HepG2 (cell line): ENCODE results near the gene ARFGEF3. TPM values are rescaled to one million over a fixed set of nuclear protein-coding genes. Genes with fewer than 3 reads are reported as not detected.

Source experiments
- ATAC-seq: fragments of 200-7000 bp; cut with Tn5 transposase; 3 replicates; pipeline ENCODE4 v1.9.1; 2020; ENCODE audit warnings: mild to moderate bottlenecking, moderate library complexity
- BruUV-seq: library from RNA; stranded (reverse); fragments of 400-500 nt; replicated peaks from 2 replicates; lab custom pipeline; 2021; lab: Mats Ljungman, UMichigan
- CTCF ChIA-PET: fragments of 300-600 bp; formaldehyde crosslinking; extraction: SDS; loops from one replicate; lab custom pipeline; 2021; ENCODE audit warnings: low total read pairs, inconsistent platforms, low intra/inter-chr PET ratio; lab: Yijun Ruan, JAX
- POLR2A ChIA-PET: fragments of 350-600 bp; sonication (Branson Sonifier 250); formaldehyde crosslinking; loops from one replicate; lab custom pipeline; 2020; ENCODE audit warnings: antibody characterized with exemption, inconsistent platforms; lab: Yijun Ruan, JAX
- DNase-seq: peaks from one replicate; pipeline ENCODE4 v3.0.0-alpha.2; 2015; ENCODE audit warnings: low spot score
- FAIRE-seq: peaks from 3 replicates; lab custom pipeline; 2011; peaks lifted over from hg19 to GRCh38; lab: Jason Lieb, UNC
- H2AFZ ChIP-seq: one replicate; pipeline ENCODE4 v1.6.1; 2011; ENCODE audit warnings: low read length, inconsistent platforms
- H3K27ac ChIP-seq: fragments of 300-600 bp; 3 replicates; pipeline ENCODE4 v1.8.0; 2011; ENCODE audit warnings: mixed run types, mild to moderate bottlenecking, mixed read lengths, low read length, inconsistent platforms; ENCODE audit not compliant: insufficient read depth; ENCODE audit errors: extremely low read length
- H3K27me3 ChIP-seq, 2 experiments: fragments of 200-600 bp in 1 of 2; 2 replicates in 1 of 2; 3 replicates in 1 of 2; pipeline versions ENCODE4 v1.6.0 to v1.8.0; 2011; ENCODE audit warnings: low read length in 2 of 2, mild to moderate bottlenecking in 2 of 2, moderate library complexity in 2 of 2, inconsistent platforms in 1 of 2; ENCODE audit not compliant: insufficient read depth in 2 of 2, control insufficient read depth in 1 of 2
- H3K36me3 ChIP-seq, 2 experiments: fragments of 200-600 bp in 1 of 2; replicated peaks in 1 of 2; 2 replicates in 1 of 2; 3 replicates in 1 of 2; pipeline versions ENCODE4 v1.5.1 to v1.8.0; 2011; ENCODE audit warnings: low read length in 2 of 2, inconsistent platforms in 1 of 2; ENCODE audit not compliant: insufficient read depth in 2 of 2, control insufficient read depth in 1 of 2
- H3K4me1 ChIP-seq: 2 replicates; pipeline ENCODE4 v1.5.1; 2012; ENCODE audit warnings: low read length, inconsistent platforms; ENCODE audit not compliant: insufficient read depth
- H3K4me2 ChIP-seq: 2 replicates; pipeline ENCODE4 v1.6.0; 2011; ENCODE audit warnings: low read depth, low read length, inconsistent platforms
- H3K4me3 ChIP-seq, 3 experiments: fragments of 200-600 bp in 1 of 3; sonication (generic), shearing (Covaris generic) in 1 of 3; replicated peaks in 1 of 3; 2 replicates each; pipeline ENCODE4 v1.5.1; 2011 to 2016; ENCODE audit warnings: low read length in 3 of 3, inconsistent platforms in 2 of 3, low read depth in 2 of 3, mild to moderate bottlenecking in 2 of 3, control low read depth in 1 of 3, mixed read lengths in 1 of 3; ENCODE audit not compliant: insufficient read depth in 1 of 3
- H3K79me2 ChIP-seq: one replicate; pipeline ENCODE4 v1.6.1; 2011; ENCODE audit warnings: low read length, inconsistent platforms; ENCODE audit not compliant: insufficient read depth
- H3K9ac ChIP-seq: 2 replicates; pipeline ENCODE4 v1.6.0; 2011; ENCODE audit warnings: mild to moderate bottlenecking, low read depth, low read length, inconsistent platforms; ENCODE audit not compliant: insufficient read depth
- H3K9me3 ChIP-seq: 2 replicates; pipeline ENCODE4 v1.5.1; 2012; ENCODE audit warnings: mild to moderate bottlenecking, low read length
- H4K20me1 ChIP-seq: 2 replicates; pipeline ENCODE4 v1.6.0; 2011; ENCODE audit warnings: inconsistent platforms, mild to moderate bottlenecking, low read length, moderate library complexity; ENCODE audit not compliant: insufficient read depth
- DPF2 ChIP-seq: sonication (generic); formaldehyde crosslinking; IDR thresholded peaks from 2 replicates; pipeline ENCODE4 v1.4.0; 2020; ENCODE audit warnings: mild to moderate bottlenecking, low read depth, missing genetic modification reagents, borderline replicate concordance
- ELF3 ChIP-seq: IDR thresholded peaks from 2 replicates; pipeline ENCODE4 v1.6.1; 2016; ENCODE audit warnings: missing genetic modification reagents, missing compliant biosample characterization
- NAIF1 ChIP-seq: sonication (generic); formaldehyde crosslinking; IDR thresholded peaks from 2 replicates; pipeline ENCODE4 v1.5.0; 2020; ENCODE audit warnings: mild to moderate bottlenecking, missing genetic modification reagents, borderline replicate concordance
- PATZ1 ChIP-seq: sonication (generic); formaldehyde crosslinking; IDR thresholded peaks from 2 replicates; pipeline ENCODE4 v1.4.0; 2020; ENCODE audit warnings: missing genetic modification reagents
- SCMH1 ChIP-seq: sonication (generic); formaldehyde crosslinking; IDR thresholded peaks from 2 replicates; pipeline ENCODE4 v1.9.0; 2021; ENCODE audit warnings: missing genetic modification reagents, mild to moderate bottlenecking, borderline replicate concordance
- ZNF749 ChIP-seq: sonication (generic); formaldehyde crosslinking; IDR thresholded peaks from 2 replicates; pipeline ENCODE4 v1.8.0; 2022; ENCODE audit warnings: mild to moderate bottlenecking, missing genetic modification reagents, moderate library complexity, borderline replicate concordance
- ZNF788 ChIP-seq: sonication (generic); formaldehyde crosslinking; IDR thresholded peaks from 2 replicates; pipeline ENCODE4 v1.5.0; 2020; ENCODE audit warnings: mild to moderate bottlenecking, missing genetic modification reagents, borderline replicate concordance
- WGBS: methylation state at CpG from one replicate; pipeline ENCODE4 v1.1.6; 2017; ENCODE audit warnings: low lambda C conversion rate; 5-methylcytosine and 5-hydroxymethylcytosine counted together
- in situ Hi-C: cut with HindIII; loops from 2 replicates; pipeline ENCODE4 v1.10.0; 2017; ENCODE audit warnings: low pct_unique_long_range_greater_than_20kb; ENCODE audit not compliant: extremely low pct_ligation_motif_present
- intact Hi-C: fragments of 100-400 bp; cut with micrococcal nuclease; formaldehyde crosslinking; loops from one replicate; pipeline ENCODE4 v1.10.0; 2022; ENCODE audit not compliant: unreplicated experiment
- polyA plus RNA-seq, 8 experiments: library from polyadenylated mRNA; depleted of rRNA in 3 of 8; stranded (reverse) in 7 of 8; unstranded in 1 of 8; fragments of >200 nt; fragmentation: Illumina TruSeq in 4 of 8; extraction: Trizol in 4 of 8; gene quantifications; 2 replicates each; pipeline versions ENCODE4 v1.2.1 to v1.2.3, GENCODE V29; 2011 to 2016; ENCODE audit warnings: low read depth in 4 of 8, missing spikeins in 1 of 8, mixed read lengths in 1 of 8; ENCODE audit not compliant: insufficient read depth in 1 of 8
- total RNA-seq, 5 experiments: library from RNA; depleted of rRNA; stranded (reverse); fragments of >200 nt; fragmentation: Illumina TruSeq; extraction: Trizol; gene quantifications; 2 replicates each; pipeline ENCODE4 v1.2.3, GENCODE V29; 2016; ENCODE audit warnings: low read depth in 1 of 5

ARFGEF3 gene
- total and polyA plus RNA-seq, 2 of the 13 experiments (the other 11 are each of a cell fraction or from before 2014, with no cell fraction given), result 0.60 to 2.6 TPM

DNA sequence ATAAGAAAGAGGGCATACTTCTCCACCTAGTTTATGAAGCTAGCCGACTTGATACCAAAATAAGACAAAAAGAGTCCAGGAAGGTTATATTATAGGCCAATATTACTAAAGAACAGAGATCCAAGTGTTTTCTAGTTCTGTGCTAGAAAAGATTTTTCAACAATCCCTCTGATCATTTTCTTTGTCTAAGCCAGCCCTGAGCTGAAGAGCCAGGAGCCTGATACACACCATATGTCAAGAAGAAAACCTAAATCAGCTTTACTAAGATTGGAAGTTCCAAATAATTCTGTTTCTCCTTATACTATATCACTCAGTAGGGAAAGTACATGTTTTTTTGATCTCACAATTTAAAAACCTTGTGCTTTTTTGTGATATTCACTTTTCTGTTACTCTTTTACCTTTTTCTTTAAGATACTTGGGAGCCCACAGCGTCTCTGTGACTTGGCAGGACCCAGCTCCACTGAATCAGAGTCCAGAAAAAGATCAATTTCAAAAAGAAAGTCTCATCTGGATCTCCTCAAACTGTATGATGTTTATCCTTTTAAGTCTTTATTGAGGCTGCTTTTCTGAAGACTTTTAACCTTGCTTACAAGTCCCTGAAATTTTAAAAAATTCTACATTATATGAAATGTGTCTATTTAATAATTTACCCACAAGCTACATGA is 99.5 kb downstream of the ARFGEF3 start:
- CTCF ChIA-PET, result no interaction called here
- Histone ChIP-seq H3K9ac (no peak overlapping the region), H3K27ac (no peak overlapping the region), H3K79me2 (no peaks in the 10 kb centered on the region), H2AFZ (no peak overlapping the region), H3K9me3 (no peaks in the 10 kb centered on the region), H3K36me3 (no peaks in the 10 kb centered on the region; a peak in 1 of 5 replicates), H3K4me3 (no peak overlapping the region), H3K4me2 (no peak overlapping the region), H4K20me1 (no peaks in the 10 kb centered on the region), H3K27me3 (no peaks in the 10 kb centered on the region), H3K4me1 (peaks cover 49% of the 10 kb centered on the region)
- in situ Hi-C loops, result no loop called here
- BruUV-seq, result no TSS peak
- ATAC-seq (no peak), FAIRE-seq (no peak), DNase-seq (no peak)
- WGBS, result 81% methylated on average over 2 of the region's 2 CpGs
- intact Hi-C loops, result no loop called here
- TF ChIP-seq NAIF1 (CRISPR knock-in tag) (no peak), DPF2 (CRISPR knock-in tag) (no peak), ZNF749 (no peak), PATZ1 (CRISPR knock-in tag) (no peak), SCMH1 (CRISPR knock-in tag) (no peak)
- POLR2A ChIA-PET, result no interaction called here

- DNase-seq (no peak), FAIRE-seq (no peak), ATAC-seq (no peak)
- no peaks in the 10 kb centered on the region for H4K20me1 ChIP-seq
- POLR2A ChIA-PET, result no interaction called here
- no peak overlapping the region for H3K27ac ChIP-seq
- H3K9ac ChIP-seq, result no peak overlapping the region
- no peaks in the 10 kb centered on the region for H3K27me3 ChIP-seq
- no TSS peak for BruUV-seq
- no peaks in the 10 kb centered on the region; a peak in 1 of 5 replicates for H3K36me3 ChIP-seq
- H3K4me1 ChIP-seq, result peaks cover 39% of the 10 kb centered on the region
- no peak for TF ChIP-seq ZNF788 (CRISPR knock-in tag)
- TF ChIP-seq ELF3 (CRISPR knock-in tag), result 0 out of 2 replicates have a peak, but pooled peaks have one; percentile 0
- intact Hi-C loops, result loop anchor here (1.0 kb wide), 1 partner anchor 9 kb away; no protein-coding TSS in a partner anchor
- H3K4me3 ChIP-seq, result no peak overlapping the region
- CTCF ChIA-PET, result no interaction called here
- no peaks in the 10 kb centered on the region for H3K79me2 ChIP-seq
- no peak overlapping the region for H2AFZ ChIP-seq
- in situ Hi-C loops, result no loop called here
- 86% methylated on average over 4 of the region's 4 CpGs for WGBS
- no peaks in the 10 kb centered on the region for H3K9me3 ChIP-seq
- no peak overlapping the region for H3K4me2 ChIP-seq
These were observed 102.2 kb downstream of the ARFGEF3 start for GRCh38 chr6:138263963-138264362.
